ENCODE results near the gene SAFB.
"Not testable (repeated sequence)": the region's sequence is repeated elsewhere in the genome, so short reads cannot be mapped to it uniquely, and the experiment has no call there.

The SAFB gene

GRCh38 chr19:5595745-5596144 lies 27.1 kb upstream of the SAFB start:
- no peak for DNase-seq

GRCh38 chr19:5600797-5601196 lies 22.1 kb upstream of the SAFB start:
- no peak for DNase-seq

- no peak for DNase-seq
These were observed 19.3 kb upstream of the SAFB start for GRCh38 chr19:5603626-5604025.

GRCh38 chr19:5605362-5605761 lies 17.5 kb upstream of the SAFB start:
- no peak for DNase-seq

GRCh38 chr19:5607318-5608275 lies 15.3 kb upstream of the SAFB start:
- no peak for DNase-seq

GRCh38 chr19:5608291-5608690 lies 14.6 kb upstream of the SAFB start:
- DNase-seq, result no peak

- DNase-seq, result not testable (repeated sequence)
These were observed 14.1 kb upstream of the SAFB start for GRCh38 chr19:5608766-5609165.

- DNase-seq, result no peak
These were observed 12.9 kb upstream of the SAFB start for GRCh38 chr19:5609881-5610448.

- no peak for DNase-seq
These were observed 9.7 kb upstream of the SAFB start for GRCh38 chr19:5612891-5613865.

GRCh38 chr19:5615756-5616327 lies 7.0 kb upstream of the SAFB start:
- peak; percentile 45 for DNase-seq

GRCh38 chr19:5617080-5617479 lies 5.8 kb upstream of the SAFB start:
- DNase-seq, result no peak

GRCh38 chr19:5618591-5618990 lies 4.3 kb upstream of the SAFB start:
- DNase-seq, result no peak

- no peak for DNase-seq
These were observed 2.9 kb upstream of the SAFB start for GRCh38 chr19:5619946-5620345.

GRCh38 chr19:5621311-5621944 lies 1.5 kb upstream of the SAFB start:
- DNase-seq, result no peak

GRCh38 chr19:5621945-5622464 lies 878 bp upstream of the SAFB start:
- peak; percentile 2 for DNase-seq

- DNase-seq, result no peak
These were observed 624 bp downstream of the SAFB start for GRCh38 chr19:5623397-5624017.

- DNase-seq, result peak; percentile 31
These were observed 1.3 kb downstream of the SAFB start for GRCh38 chr19:5624018-5624663.

GRCh38 chr19:5624741-5625278 lies 1.9 kb downstream of the SAFB start:
- DNase-seq, result no peak

- no peak for DNase-seq
These were observed 2.8 kb downstream of the SAFB start for GRCh38 chr19:5625641-5626040.

GRCh38 chr19:5627395-5627904 lies 4.6 kb downstream of the SAFB start:
- peak; percentile 79 for DNase-seq

Data from fibroblast of skin of right biceps (primary cell).